Activated B cell treated with CpG ODN at 0.5 μM for 24 hours (primary cell): ENCODE data around the gene MAML1. TPM values are rescaled to one million over a fixed set of nuclear protein-coding genes. Genes with fewer than 3 reads are reported as not detected.
"Not testable (repeated sequence)": the region's sequence is repeated elsewhere in the genome, so short reads cannot be mapped to it uniquely, and the experiment has no call there.

Experiments
- ATAC-seq: fragments of 200-7000 bp; cut with Tn5 transposase; one replicate; pipeline ENCODE4 v1.10.0; 2021; ENCODE audit warnings: low read depth, mild to moderate bottlenecking, moderate library complexity
- CTCF ChIA-PET: fragments of 350-600 bp; sonication (Branson Sonifier 250); formaldehyde crosslinking; loops from one replicate; lab custom pipeline; 2021; ENCODE audit warnings: antibody characterized with exemption; lab: Charles Lee
- POLR2A ChIA-PET: fragments of 350-600 bp; sonication (Branson Sonifier 250); formaldehyde crosslinking; loops from one replicate; lab custom pipeline; 2021; ENCODE audit warnings: antibody characterized with exemption; lab: Charles Lee
- DNase-seq: peaks from one replicate; pipeline ENCODE4 v3.0.0; 2022
- H3K27ac Mint-ChIP-seq: one replicate; pipeline ENCODE4 v1.8.0; 2020; ENCODE audit warnings: mixed read lengths
- H3K27me3 Mint-ChIP-seq: one replicate; pipeline ENCODE4 v1.8.0; 2021; ENCODE audit warnings: mixed read lengths
- H3K36me3 Mint-ChIP-seq: one replicate; pipeline ENCODE4 v1.8.0; 2021; ENCODE audit warnings: low read depth, mixed read lengths
- H3K4me1 Mint-ChIP-seq: one replicate; pipeline ENCODE4 v1.8.0; 2021; ENCODE audit warnings: mixed read lengths
- H3K4me3 Mint-ChIP-seq: one replicate; pipeline ENCODE4 v1.8.0; 2020; ENCODE audit warnings: mild to moderate bottlenecking, mixed read lengths
- H3K9me3 Mint-ChIP-seq: one replicate; pipeline ENCODE4 v1.8.0; 2020; ENCODE audit warnings: mixed read lengths
- CTCF ChIP-seq: fragments of 200-600 bp; IDR thresholded peaks from one replicate; pipeline ENCODE4 v1.8.0; 2022; ENCODE audit warnings: antibody characterized with exemption, mild to moderate bottlenecking
- intact Hi-C: fragments of 100-400 bp; cut with micrococcal nuclease; formaldehyde crosslinking; loops from one replicate; pipeline ENCODE4 v1.15.1; 2024
- total RNA-seq: library from RNA; stranded (reverse); gene quantifications from 2 replicates; pipeline ENCODE4 v1.2.3, GENCODE V29; 2022

Gene MAML1
- total RNA-seq, 1 donor from 2014 or later = 38.8 TPM

DNA sequence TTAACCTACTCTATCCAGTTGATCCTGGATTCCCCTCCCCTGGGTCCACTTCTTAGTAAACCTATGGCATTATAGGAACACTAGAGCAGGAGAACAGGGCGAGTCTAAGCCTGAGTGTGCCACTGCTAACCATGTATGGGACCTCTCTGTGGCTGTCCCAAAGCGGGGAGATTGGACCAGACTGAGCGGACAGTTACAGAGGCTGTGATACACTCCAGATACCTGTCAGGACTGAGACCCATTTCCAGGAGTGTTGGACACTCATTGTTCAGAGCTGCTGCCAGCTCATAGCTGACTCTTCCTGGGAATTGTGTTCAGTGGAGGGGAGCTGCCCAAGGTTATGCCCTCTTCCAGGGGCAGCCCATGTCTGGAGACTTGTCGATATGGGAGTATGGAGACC lies 49.2 kb downstream of the MAML1 start:
- Mint-ChIP-seq H3K4me1 (no peaks in the 10 kb centered on the region), H3K27me3 (no peaks in the 10 kb centered on the region), H3K9me3 (no peaks in the 10 kb centered on the region), H3K27ac (no peak overlapping the region), H3K4me3 (no peak overlapping the region), H3K36me3 (peaks cover 32% of the 10 kb centered on the region)
- no peak for TF ChIP-seq CTCF
- POLR2A ChIA-PET = no interaction called here
- intact Hi-C loops = no loop called here
- CTCF ChIA-PET = no interaction called here
- ATAC-seq (no peak), DNase-seq (no peak)

DNA sequence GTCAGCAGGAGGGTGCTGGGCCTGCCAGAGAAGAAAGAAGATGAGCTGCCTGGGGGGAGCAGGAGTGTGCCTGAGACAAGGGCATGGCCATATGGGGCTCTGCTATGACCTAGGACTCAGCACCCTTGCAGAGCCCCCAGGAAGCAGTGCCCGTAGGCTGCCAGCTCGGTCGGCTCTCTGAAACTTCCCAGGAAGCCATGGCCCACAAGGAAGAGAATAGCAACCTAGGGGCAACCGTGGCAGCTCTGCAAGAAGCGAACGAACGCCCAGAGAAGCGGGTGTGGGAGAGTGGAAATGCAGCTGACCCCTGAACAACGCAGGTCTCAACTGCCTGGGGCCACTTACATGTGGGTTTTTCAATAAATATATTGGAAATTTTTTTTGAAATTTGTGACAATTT lies 50.5 kb downstream of the MAML1 start:
- ATAC-seq (no peak), DNase-seq (no peak)
- ChIA-PET POLR2A (interaction anchor here (0.5 kb wide), 1 partner anchor 59 kb away, joined by 3 read pairs; no protein-coding TSS in a partner anchor), CTCF (no interaction called here)
- peaks cover 21% of the 10 kb centered on the region for H3K36me3 Mint-ChIP-seq
- H3K9me3 Mint-ChIP-seq = no peaks in the 10 kb centered on the region
- no peaks in the 10 kb centered on the region for H3K4me1 Mint-ChIP-seq
- no peak for TF ChIP-seq CTCF
- H3K27me3 Mint-ChIP-seq = no peaks in the 10 kb centered on the region
- H3K4me3 Mint-ChIP-seq = no peak overlapping the region
- H3K27ac Mint-ChIP-seq = no peak overlapping the region
- intact Hi-C loops = no loop called here

- Mint-ChIP-seq H3K9me3 (no peaks in the 10 kb centered on the region), H3K4me3 (no peak overlapping the region), H3K4me1 (no peaks in the 10 kb centered on the region), H3K36me3 (no peaks in the 10 kb centered on the region), H3K27ac (no peak overlapping the region), H3K27me3 (no peaks in the 10 kb centered on the region)
- no peak for TF ChIP-seq CTCF
- intact Hi-C loops = no loop called here
- no peak for DNase-seq
- POLR2A ChIA-PET = no interaction called here
- no peak for ATAC-seq
- CTCF ChIA-PET = no interaction called here
These were observed 54.2 kb downstream of the MAML1 start for GRCh38 chr5:179786861-179787260.

DNA sequence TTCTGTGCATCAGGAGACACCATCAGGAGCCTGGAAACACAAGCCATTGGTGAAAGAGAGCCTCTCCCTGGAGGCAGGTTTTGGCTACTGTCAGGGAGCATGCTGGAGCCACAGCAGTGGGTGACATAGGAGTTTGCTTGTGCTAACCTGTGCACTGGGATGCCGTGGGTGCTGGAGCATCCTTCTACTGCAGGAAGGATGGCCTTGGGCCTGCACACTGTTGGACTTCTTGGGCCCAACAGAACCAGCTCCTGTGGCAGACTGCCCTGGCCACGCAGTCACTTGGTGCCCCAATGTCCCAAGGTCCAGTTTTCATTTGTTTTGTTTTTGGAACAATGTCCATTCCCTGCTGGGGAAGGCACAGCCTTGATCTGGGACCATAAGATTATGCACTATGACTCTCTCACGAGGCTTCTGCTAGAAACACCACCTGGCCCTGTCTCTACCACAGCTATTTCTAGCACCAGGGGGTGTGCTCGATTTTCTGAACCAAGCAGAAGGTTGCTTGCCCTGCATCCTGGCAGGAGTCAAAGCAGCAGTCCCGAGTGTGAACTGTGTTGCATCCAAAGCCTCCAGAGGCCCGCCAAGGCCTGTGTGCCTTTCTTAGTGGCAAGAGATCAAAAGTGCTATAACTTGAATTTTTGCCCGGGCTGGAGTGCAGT lies 55.7 kb downstream of the MAML1 start:
- Mint-ChIP-seq H3K27ac (no peak overlapping the region), H3K4me1 (peaks cover 4% of the 10 kb centered on the region)

GRCh38 chr5:179789278-179789677 lies 56.7 kb downstream of the MAML1 start:
- H3K27ac Mint-ChIP-seq, H3K4me3 Mint-ChIP-seq, DNase-seq, ATAC-seq, intact Hi-C loops, CTCF ChIA-PET, H3K27me3 Mint-ChIP-seq, H3K9me3 Mint-ChIP-seq, H3K36me3 Mint-ChIP-seq, POLR2A ChIA-PET: not testable (repeated sequence)
- H3K4me1 Mint-ChIP-seq = peaks cover 13% of the 10 kb centered on the region

More for the DNA sequence above, 55.7 kb downstream of the MAML1 start:
- no peak for TF ChIP-seq CTCF
- no peak for ATAC-seq
- no peaks in the 10 kb centered on the region for H3K27me3 Mint-ChIP-seq
- intact Hi-C loops = no loop called here
- CTCF ChIA-PET = no interaction called here
- H3K4me3 Mint-ChIP-seq = no peak overlapping the region
- H3K9me3 Mint-ChIP-seq = no peaks in the 10 kb centered on the region
- POLR2A ChIA-PET = no interaction called here
- no peak for DNase-seq
- no peaks in the 10 kb centered on the region for H3K36me3 Mint-ChIP-seq
